K562 (cell line): ENCODE data around the gene UGT3A1. TPM values are rescaled to one million over a fixed set of nuclear protein-coding genes. Genes with fewer than 3 reads are reported as not detected.

ENCODE experiments used
- ATAC-seq: fragments of 200-7000 bp; cut with Tn5 transposase; 3 replicates; pipeline ENCODE4 v1.9.1; 2020; ENCODE audit warnings: moderate library complexity
- BruUV-seq: library from RNA; stranded (reverse); fragments of 400-500 nt; replicated peaks from 2 replicates; lab custom pipeline; 2021; lab: Mats Ljungman, UMichigan
- CTCF ChIA-PET: fragments of 300-600 bp; formaldehyde crosslinking; extraction: SDS; loops from one replicate; lab custom pipeline; 2021; ENCODE audit warnings: low intra/inter-chr PET ratio; lab: Yijun Ruan, JAX
- POLR2A ChIA-PET: fragments of 300-600, 350-650 bp; sonication (Branson Sonifier 250); formaldehyde crosslinking; extraction: SDS; loops from one replicate; lab custom pipeline; 2021; ENCODE audit warnings: antibody characterized with exemption, inconsistent platforms; lab: Yijun Ruan, JAX
- DNase-seq, 4 experiments: peaks; one replicate each; pipeline versions ENCODE4 v3.0.0 to v3.0.0-alpha.2; 2011 to 2018; ENCODE audit warnings: low spot score in 3 of 4, mixed read lengths in 3 of 4; ENCODE audit errors: extremely low read depth in 1 of 4
- FAIRE-seq: peaks from 2 replicates; lab custom pipeline; 2011; peaks lifted over from hg19 to GRCh38; lab: Jason Lieb, UNC
- H2AFZ ChIP-seq: 2 replicates; pipeline ENCODE4 v1.6.0; 2011; ENCODE audit warnings: low read depth, low read length, control low read depth, inconsistent platforms
- H3K27ac ChIP-seq: fragments of 200-600 bp; 3 replicates; pipeline ENCODE4 v1.8.0; 2011; ENCODE audit warnings: low read depth, mild to moderate bottlenecking, control low read depth, inconsistent platforms, low read length, moderate library complexity, mixed read lengths; ENCODE audit errors: extremely low read depth
- H3K27me3 ChIP-seq, 2 experiments: fragments of 300-600 bp in 1 of 2; 2 replicates in 1 of 2; 3 replicates in 1 of 2; pipeline versions ENCODE4 v1.6.0 to v1.8.0; 2011; ENCODE audit warnings: inconsistent platforms in 2 of 2, low read length in 2 of 2, mild to moderate bottlenecking in 1 of 2, mixed read lengths in 1 of 2, moderate library complexity in 1 of 2; ENCODE audit not compliant: control insufficient read depth in 2 of 2, insufficient read depth in 2 of 2
- H3K36me3 ChIP-seq: fragments of 300-600 bp; 3 replicates; pipeline ENCODE4 v1.8.0; 2011; ENCODE audit warnings: mild to moderate bottlenecking, low read length, inconsistent platforms; ENCODE audit not compliant: control insufficient read depth, insufficient read depth
- H3K4me1 ChIP-seq, 2 experiments: fragments of 200-600 bp in 1 of 2; replicated peaks in 1 of 2; 2 replicates in 1 of 2; 3 replicates in 1 of 2; pipeline versions ENCODE4 v1.5.1 to v1.8.0; 2011; ENCODE audit warnings: inconsistent platforms in 2 of 2, low read length in 2 of 2, mild to moderate bottlenecking in 1 of 2, mixed read lengths in 1 of 2, moderate library complexity in 1 of 2; ENCODE audit not compliant: control insufficient read depth in 2 of 2, insufficient read depth in 2 of 2
- H3K4me2 ChIP-seq: 2 replicates; pipeline ENCODE4 v1.6.1; 2011; ENCODE audit warnings: low read length, control low read depth, inconsistent platforms, mixed read lengths; ENCODE audit not compliant: insufficient read depth
- H3K4me3 ChIP-seq: fragments of 200-600 bp; sonication (generic), shearing (Covaris generic); 2 replicates; pipeline ENCODE4 v1.5.1; 2016; ENCODE audit warnings: control low read depth, inconsistent platforms
- H3K79me2 ChIP-seq: fragments of 200-600 bp; 3 replicates; pipeline ENCODE4 v1.8.0; 2011; ENCODE audit warnings: low read length, inconsistent platforms; ENCODE audit not compliant: control insufficient read depth, insufficient read depth
- H3K9ac ChIP-seq, 2 experiments: 2 replicates each; pipeline versions ENCODE4 v1.6.0 to v1.6.1; 2011; ENCODE audit warnings: low read depth in 2 of 2, low read length in 2 of 2, control low read depth in 1 of 2, inconsistent platforms in 1 of 2, mild to moderate bottlenecking in 1 of 2, mixed read lengths in 1 of 2; ENCODE audit not compliant: insufficient read depth in 1 of 2
- H3K9me1 ChIP-seq: one replicate; pipeline ENCODE4 v1.6.0; 2011; ENCODE audit warnings: inconsistent platforms, mild to moderate bottlenecking, low read length, moderate library complexity; ENCODE audit not compliant: control insufficient read depth, insufficient read depth
- H3K9me3 ChIP-seq: replicated peaks from 2 replicates; pipeline ENCODE4 v1.5.1; 2011; ENCODE audit warnings: low read depth, low read length, inconsistent platforms; ENCODE audit not compliant: control insufficient read depth, insufficient read depth
- H4K20me1 ChIP-seq: replicated peaks from 2 replicates; pipeline ENCODE4 v1.6.1; 2011; ENCODE audit warnings: low read length, inconsistent platforms, mixed read lengths; ENCODE audit not compliant: control insufficient read depth, insufficient read depth
- CBX3 ChIP-seq, 2 experiments: IDR thresholded peaks; 1 replicate in 1 of 2; 2 replicates in 1 of 2; pipeline ENCODE4 v1.6.1; 2012; ENCODE audit warnings: inconsistent platforms in 2 of 2, low read length in 2 of 2, borderline replicate concordance in 1 of 2, control low read depth in 1 of 2
- EGR1 ChIP-seq: fragments of 450-650 bp; conservative IDR thresholded peaks from 2 replicates; pipeline ENCODE4 v1.6.1; 2017; ENCODE audit warnings: mild to moderate bottlenecking
- GATAD2A ChIP-seq: fragments of 450-650 bp; IDR thresholded peaks from 2 replicates; pipeline ENCODE4 v1.6.1; 2017
- GTF2F1 ChIP-seq: IDR thresholded peaks from 2 replicates; pipeline ENCODE4 v1.6.1; 2011; ENCODE audit warnings: low read depth, low read length, improper control_type of control experiment
- KDM2B ChIP-seq: fragments of 250-450 bp; sonication (Bioruptor Pico); IDR thresholded peaks from 2 replicates; pipeline ENCODE4 v1.8.0; 2021; ENCODE audit warnings: mild to moderate bottlenecking, moderate library complexity
- KDM5B ChIP-seq: fragments of 200-600 bp; sonication (generic); IDR thresholded peaks from 2 replicates; pipeline ENCODE4 v1.6.1; 2012; ENCODE audit warnings: low read depth, mild to moderate bottlenecking, moderate library complexity, low read length, control low read depth, inconsistent platforms; ENCODE audit not compliant: insufficient replicate concordance
- LCOR ChIP-seq: sonication (generic); formaldehyde crosslinking; IDR thresholded peaks from 2 replicates; pipeline ENCODE4 v1.8.0; 2022; ENCODE audit warnings: mild to moderate bottlenecking, missing genetic modification reagents
- MXI1 ChIP-seq: IDR thresholded peaks from 2 replicates; pipeline ENCODE4 v1.6.1; 2011; ENCODE audit warnings: low read depth, mild to moderate bottlenecking, improper control_type of control experiment, low read length
- NELFE ChIP-seq: IDR thresholded peaks from 2 replicates; pipeline ENCODE4 v1.6.1; 2011; ENCODE audit warnings: mild to moderate bottlenecking; ENCODE audit not compliant: insufficient read depth, insufficient read length
- NONO ChIP-seq, 2 experiments: fragments of 200-400 bp in 1 of 2; fragments of 450-650 bp in 1 of 2; formaldehyde crosslinking in 1 of 2; IDR thresholded peaks; 2 replicates each; pipeline ENCODE4 v1.6.1; 2017; ENCODE audit warnings: low read depth in 2 of 2, mild to moderate bottlenecking in 2 of 2, moderate library complexity in 2 of 2, low read length in 1 of 2
- SMARCE1 ChIP-seq: fragments of 450-650 bp; IDR thresholded peaks from 2 replicates; pipeline ENCODE4 v1.7.1; 2016; ENCODE audit warnings: mild to moderate bottlenecking
- SNRNP70 ChIP-seq: fragments of 200-400 bp; formaldehyde crosslinking; optimal IDR thresholded peaks from 2 replicates; pipeline ENCODE3; 2017; ENCODE audit warnings: low read depth, low read length
- ZC3H8 ChIP-seq: fragments of 450-650 bp; IDR thresholded peaks from 2 replicates; pipeline ENCODE4 v1.6.1; 2017
- ZFP30 ChIP-seq: fragments of 250-450 bp; sonication (Bioruptor Pico); IDR thresholded peaks from 2 replicates; pipeline ENCODE4 v1.8.0; 2022; ENCODE audit warnings: moderate library complexity, mild to moderate bottlenecking, inconsistent platforms, borderline replicate concordance
- ZNF282 ChIP-seq: sonication (generic); formaldehyde crosslinking; IDR thresholded peaks from 2 replicates; pipeline ENCODE4 v1.8.1; 2023; ENCODE audit warnings: missing genetic modification reagents
- ZNF384 ChIP-seq: IDR thresholded peaks from 2 replicates; pipeline ENCODE4 v1.6.1; 2012; ENCODE audit warnings: low read depth, low read length, improper control_type of control experiment
- ZNF41 ChIP-seq: fragments of 250-450 bp; sonication (Bioruptor Pico); conservative IDR thresholded peaks from 2 replicates; pipeline ENCODE4 v1.4.0; 2020; ENCODE audit warnings: mild to moderate bottlenecking
- ZNF551 ChIP-seq: fragments of 250-450 bp; sonication (Bioruptor Pico); IDR thresholded peaks from 2 replicates; pipeline ENCODE4 v1.5.0; 2021; ENCODE audit warnings: mild to moderate bottlenecking, moderate library complexity
- ZNF830 ChIP-seq: fragments of 250-450 bp; sonication (Bioruptor Pico); IDR thresholded peaks from 2 replicates; pipeline ENCODE4 v1.5.0; 2021; ENCODE audit warnings: mild to moderate bottlenecking
- WGBS: fragments of 100-300 bp; shearing (Covaris generic); methylation state at CpG from one replicate; pipeline ENCODE4 v1.1.6; 2016; ENCODE audit warnings: low coverage, mixed read lengths; ENCODE audit not compliant: insufficient coverage; ENCODE audit errors: missing lambda C conversion rate; 5-methylcytosine and 5-hydroxymethylcytosine counted together
- in situ Hi-C: fragments of 300-500 bp; cut with MboI; formaldehyde crosslinking; loops from 4 replicates; pipeline ENCODE4 v1.15.0; 2018; ENCODE audit warnings: inconsistent platforms, mixed read lengths
- intact Hi-C: fragments of 100-400 bp; cut with micrococcal nuclease; formaldehyde crosslinking; loops from 2 replicates; pipeline ENCODE4 v1.14.2; 2022
- polyA plus RNA-seq, 8 experiments: library from polyadenylated mRNA; depleted of rRNA in 4 of 8; stranded (reverse) in 5 of 8; unstranded in 3 of 8; fragments of >200 nt; fragmentation: Nextera tagmentation in 2 of 8; fragmentation: Illumina TruSeq in 1 of 8; extraction: Ambion mirVana in 2 of 8; extraction: Trizol in 1 of 8; gene quantifications; 2 replicates each; pipeline versions ENCODE4 v1.2.1 to v1.2.3, GENCODE V29; 2011 to 2014; ENCODE audit warnings: inconsistent platforms in 1 of 8, missing spikeins in 1 of 8
- total RNA-seq, 7 experiments: library from RNA; depleted of rRNA in 6 of 7; stranded (reverse); fragments of >200 nt in 6 of 7; fragmentation: Illumina TruSeq in 2 of 7; extraction: Trizol in 2 of 7; gene quantifications; 2 replicates each; pipeline versions ENCODE4 v1.2.1 to v1.2.3, GENCODE V29; 2011 to 2021; ENCODE audit warnings: low replicate concordance in 1 of 7

The UGT3A1 gene
- total and polyA plus RNA-seq, 9 of the 15 experiments (the other 6 are each of a cell fraction or from before 2014, with no cell fraction given): not detected

DNA sequence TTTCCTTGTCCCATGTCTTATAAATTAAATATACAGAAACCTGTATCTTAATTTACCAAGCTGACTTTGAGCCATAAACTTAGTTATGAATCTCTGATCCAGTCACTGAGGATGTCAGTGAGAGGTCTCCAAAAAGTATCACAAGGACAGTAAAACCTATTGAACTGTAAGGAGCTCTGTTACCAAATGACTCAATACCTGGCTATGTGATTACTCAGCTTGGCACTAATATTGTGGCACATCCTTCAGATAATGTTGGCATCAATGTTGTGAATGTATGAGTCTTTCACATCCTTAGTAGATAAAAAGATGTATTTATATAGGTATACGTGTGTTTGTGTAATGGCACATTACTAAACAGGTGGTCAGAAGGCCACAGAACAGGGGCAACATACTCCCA is 34.8 kb downstream of the UGT3A1 start:
- no peaks in the 10 kb centered on the region for H3K9me1 ChIP-seq
- H4K20me1 ChIP-seq: no peaks in the 10 kb centered on the region
- 0% methylated on average over 1 of the region's 1 CpG for whole genome bisulfite sequencing
- H3K9me3 ChIP-seq: no peaks in the 10 kb centered on the region
- CTCF ChIA-PET: no interaction called here
- TF ChIP-seq CBX3 (IDR thresholded peaks at IDR 0.05; ENCODE audit: borderline replicate concordance in 1 of 2, low read length in 2 of 2) (no peak), ZFP30 (CRISPR knock-in tag) (no peak), NONO (IDR thresholded peaks at IDR 0.05; ENCODE audit: low read depth in 2 of 2, low read length in 1 of 2) (no peak), GTF2F1 (no peak), ZNF282 (CRISPR knock-in tag) (no peak), SNRNP70 (no peak), ZNF384 (no peak), KDM5B (no peak), NELFE (no peak), KDM2B (CRISPR knock-in tag) (no peak), ZC3H8 (no peak), EGR1 (no peak), ZNF551 (CRISPR knock-in tag) (no peak), SMARCE1 (no peak), ZNF41 (CRISPR knock-in tag) (no peak), ZNF830 (CRISPR knock-in tag) (no peak), GATAD2A (no peak), LCOR (CRISPR knock-in tag) (no peak), MXI1 (no peak)
- no peak for FAIRE-seq
- ATAC-seq: no peak
- H3K79me2 ChIP-seq: no peaks in the 10 kb centered on the region
- H3K9ac ChIP-seq: no peak overlapping the region
- no peak overlapping the region for H3K27ac ChIP-seq
- no peak for DNase-seq
- no peak overlapping the region for H3K4me3 ChIP-seq
- POLR2A ChIA-PET: no interaction called here
- in situ Hi-C loops (no loop called here), intact Hi-C loops (no loop called here)
- no peaks in the 10 kb centered on the region for H3K4me1 ChIP-seq
- H3K27me3 ChIP-seq: peaks cover 0 to 4% of the 10 kb centered on the region in 2 experiments; a peak in 1 of 5 replicates
- no peak overlapping the region for H2AFZ ChIP-seq
- BruUV-seq: no TSS peak
- no peak overlapping the region for H3K4me2 ChIP-seq
- no peaks in the 10 kb centered on the region for H3K36me3 ChIP-seq
